ENCODE results near the gene DNAH2.

DNAH2 gene

GRCh38 chr17:7713782-7714181 lies 3.8 kb upstream of the DNAH2 start:
- no peak overlapping the region for H3K4me3 ChIP-seq (replicated peaks in 1 of 2; ENCODE audit: low read depth in 2 of 2, low read length in 2 of 2)

GRCh38 chr17:7714721-7715594 lies 2.6 kb upstream of the DNAH2 start:
- no peak for TF ChIP-seq CTCF (IDR thresholded peaks at IDR 0.05; ENCODE audit: low read depth, low read length)
- no peak for DNase-seq (ENCODE audit: low read depth in 2 of 2)
- H3K4me3 ChIP-seq (replicated peaks in 1 of 2; ENCODE audit: low read depth in 2 of 2, low read length in 2 of 2) = no peak overlapping the region

More at GRCh38 chr17:7713782-7714181, 3.8 kb upstream of the DNAH2 start:
- no peak for TF ChIP-seq CTCF (IDR thresholded peaks at IDR 0.05; ENCODE audit: low read depth, low read length)
- no peak for DNase-seq (ENCODE audit: low read depth in 2 of 2)

- peak overlapping the region; percentile 68 to 71 for H3K4me3 ChIP-seq (replicated peaks in 1 of 2; ENCODE audit: low read depth in 2 of 2, low read length in 2 of 2)
- no peak for DNase-seq (ENCODE audit: low read depth in 2 of 2)
- TF ChIP-seq CTCF (IDR thresholded peaks at IDR 0.05; ENCODE audit: low read depth, low read length) = no peak
These were observed 1.3 kb upstream of the DNAH2 start for GRCh38 chr17:7715936-7716886.

- DNase-seq (ENCODE audit: low read depth in 2 of 2) = no peak
- peak overlapping the region; percentile 68 to 71 for H3K4me3 ChIP-seq (replicated peaks in 1 of 2; ENCODE audit: low read depth in 2 of 2, low read length in 2 of 2)
- no peak for TF ChIP-seq CTCF (IDR thresholded peaks at IDR 0.05; ENCODE audit: low read depth, low read length)
These were observed 309 bp downstream of the DNAH2 start for GRCh38 chr17:7717756-7718350.

GRCh38 chr17:7719661-7720060 lies 2.1 kb downstream of the DNAH2 start:
- no peak for TF ChIP-seq CTCF (IDR thresholded peaks at IDR 0.05; ENCODE audit: low read depth, low read length)

GRCh38 chr17:7720125-7720524 lies 2.6 kb downstream of the DNAH2 start:
- TF ChIP-seq CTCF (IDR thresholded peaks at IDR 0.05; ENCODE audit: low read depth, low read length) = no peak
- DNase-seq (ENCODE audit: low read depth in 2 of 2) = no peak
- H3K4me3 ChIP-seq (replicated peaks in 1 of 2; ENCODE audit: low read depth in 2 of 2, low read length in 2 of 2) = no peak overlapping the region

More at GRCh38 chr17:7719661-7720060, 2.1 kb downstream of the DNAH2 start:
- no peak overlapping the region for H3K4me3 ChIP-seq (replicated peaks in 1 of 2; ENCODE audit: low read depth in 2 of 2, low read length in 2 of 2)
- no peak for DNase-seq (ENCODE audit: low read depth in 2 of 2)
